ENCODE results near the gene SSU72.

GRCh38 chr1:1537626-1538250 lies 36.9 kb downstream of the SSU72 start:
- TF ChIP-seq CTCF (conservative IDR thresholded peaks at IDR 0.05; ENCODE audit: low read depth, low read length), result no peak
- TF ChIP-seq EZH2 (IDR thresholded peaks at IDR 0.05; ENCODE audit: borderline replicate concordance, low read depth, low read length, poor library complexity, severe bottlenecking), result no peak
